Peyer's patch (tissue), 4 donors: ENCODE data around the gene OBI1.
A peak's percentile ranks its signal among the peaks of the same experiment; 100 is the strongest.

Experiments used
- CTCF ChIP-seq, 6 experiments: fragments of 450-650 bp in 4 of 6; fragments of 200-600 bp in 2 of 6; sonication (generic) in 1 of 6; IDR thresholded peaks; one replicate each; pipeline ENCODE4 v1.5.1; 2017 to 2019; ENCODE audit warnings: antibody characterized with exemption in 6 of 6, mild to moderate bottlenecking in 3 of 6, moderate library complexity in 1 of 6
- POLR2A ChIP-seq, 2 donors: fragments of 450-650 bp; IDR thresholded peaks; one replicate each; pipeline ENCODE4 v1.5.1; 2017; ENCODE audit warnings: antibody characterized with exemption in 2 of 2, mild to moderate bottlenecking in 2 of 2, moderate library complexity in 2 of 2

GRCh38 chr13:78658630-78659449 lies at the start of gene OBI1:
- no peak for TF ChIP-seq CTCF (IDR thresholded peaks at IDR 0.05)
- TF ChIP-seq POLR2A (IDR thresholded peaks at IDR 0.05), result peak; percentile 24 to 62
